ENCODE measurements around the gene RFX3. TPM values are rescaled to one million over a fixed set of nuclear protein-coding genes. Genes with fewer than 3 reads are reported as not detected.
A peak's percentile ranks its signal among the peaks of the same experiment; 100 is the strongest.

The RFX3 gene
- total and polyA plus RNA-seq, 2 of the 13 experiments (the other 11 are each of a cell fraction or from before 2014, with no cell fraction given): 2.7 to 5.3 TPM

GRCh38 chr9:3180696-3181048 is 345.1 kb downstream of the RFX3 start:
- Histone ChIP-seq H3K79me2 (ENCODE audit: insufficient read depth, low read length) (no peaks in the 10 kb centered on the region), H2AFZ (ENCODE audit: low read length) (no peak overlapping the region), H3K36me3 (replicated peaks in 1 of 2; ENCODE audit: control insufficient read depth in 1 of 2, insufficient read depth in 2 of 2, low read length in 2 of 2) (no peaks in the 10 kb centered on the region), H4K20me1 (ENCODE audit: insufficient read depth, low read length) (no peaks in the 10 kb centered on the region), H3K4me2 (ENCODE audit: low read depth, low read length) (peak overlapping the region; percentile 72; the same call in 1 of the 2 replicates), H3K27ac (ENCODE audit: extremely low read length, insufficient read depth, low read length) (no peak overlapping the region), H3K4me3 (replicated peaks in 1 of 3; ENCODE audit: insufficient read depth in 1 of 3, low read depth in 2 of 3, low read length in 3 of 3) (peak overlapping the region in 1 of 3 experiments; percentile 68; a peak in 1 of 6 replicates), H3K9me3 (ENCODE audit: low read length) (no peaks in the 10 kb centered on the region), H3K4me1 (ENCODE audit: insufficient read depth, low read length) (peaks cover 41% of the 10 kb centered on the region), H3K27me3 (ENCODE audit: control insufficient read depth in 1 of 2, insufficient read depth in 2 of 2, low read length in 2 of 2) (peaks cover 4 to 9% of the 10 kb centered on the region in 2 experiments; a peak in 4 of 5 replicates), H3K9ac (ENCODE audit: insufficient read depth, low read depth, low read length) (no peak overlapping the region)
- peak; percentile 37 for TF ChIP-seq ZBTB38 (CRISPR knock-in tag; IDR thresholded peaks at IDR 0.05)
- TF ChIP-seq CHD2 (IDR thresholded peaks at IDR 0.05; ENCODE audit: low read depth, low read length): no peak
- TF ChIP-seq ARNT2 (CRISPR knock-in tag; IDR thresholded peaks at IDR 0.05; ENCODE audit: low read depth): no peak
- no peak; the same call in 2 of the 3 replicates for ATAC-seq
- intact Hi-C loops (cut with micrococcal nuclease; ENCODE audit: unreplicated experiment) (loop anchor here (1.0 kb wide), 3 partner anchors 172 to 323 kb away; no protein-coding TSS in a partner anchor), in situ Hi-C loops (cut with HindIII; ENCODE audit: extremely low pct_ligation_motif_present, low pct_unique_long_range_greater_than_20kb) (loop anchor here (5.0 kb wide), 1 partner anchor 323 kb away; no protein-coding TSS in a partner anchor)
- 60% methylated on average over 18 of the region's 19 CpGs for WGBS (ENCODE audit: low lambda C conversion rate)
- CTCF ChIA-PET (ENCODE audit: low intra/inter-chr PET ratio, low total read pairs): interaction anchor here (1.8 kb wide), 1 partner anchor 323 kb away, joined by 13 read pairs; no protein-coding TSS in a partner anchor
- no peak for FAIRE-seq
- POLR2A ChIA-PET: no interaction called here
- DNase-seq (ENCODE audit: low spot score): no peak
- no TSS peak for BruUV-seq (replicated peaks)

GRCh38 chr9:3179711-3180110 is 346.1 kb downstream of the RFX3 start:
- no peak for DNase-seq (ENCODE audit: low spot score)
- Histone ChIP-seq H2AFZ (ENCODE audit: low read length) (no peak overlapping the region), H3K79me2 (ENCODE audit: insufficient read depth, low read length) (no peaks in the 10 kb centered on the region), H3K9ac (ENCODE audit: insufficient read depth, low read depth, low read length) (no peak overlapping the region), H4K20me1 (ENCODE audit: insufficient read depth, low read length) (no peaks in the 10 kb centered on the region), H3K4me3 (replicated peaks in 1 of 3; ENCODE audit: insufficient read depth in 1 of 3, low read depth in 2 of 3, low read length in 3 of 3) (no peak overlapping the region), H3K27ac (ENCODE audit: extremely low read length, insufficient read depth, low read length) (no peak overlapping the region), H3K36me3 (replicated peaks in 1 of 2; ENCODE audit: control insufficient read depth in 1 of 2, insufficient read depth in 2 of 2, low read length in 2 of 2) (no peaks in the 10 kb centered on the region), H3K4me1 (ENCODE audit: insufficient read depth, low read length) (peaks cover 51% of the 10 kb centered on the region), H3K27me3 (ENCODE audit: control insufficient read depth in 1 of 2, insufficient read depth in 2 of 2, low read length in 2 of 2) (peaks cover 4 to 9% of the 10 kb centered on the region in 2 experiments; a peak in 4 of 5 replicates), H3K9me3 (ENCODE audit: low read length) (no peaks in the 10 kb centered on the region), H3K4me2 (ENCODE audit: low read depth, low read length) (no peak overlapping the region)
- ChIA-PET CTCF (ENCODE audit: low intra/inter-chr PET ratio, low total read pairs) (no interaction called here), POLR2A (interaction anchor here (1.5 kb wide), 1 partner anchor 335 kb away, joined by 4 read pairs; the partner anchor contains the start of gene PUM3)
- WGBS (ENCODE audit: low lambda C conversion rate): 65% methylated on average over 4 of the region's 4 CpGs
- no TSS peak for BruUV-seq (replicated peaks)
- no peak for ATAC-seq
- FAIRE-seq: no peak
- in situ Hi-C loops (cut with HindIII; ENCODE audit: extremely low pct_ligation_motif_present, low pct_unique_long_range_greater_than_20kb) (loop anchor here (5.0 kb wide), 1 partner anchor 322 kb away; no protein-coding TSS in a partner anchor), intact Hi-C loops (cut with micrococcal nuclease; ENCODE audit: unreplicated experiment) (no loop called here)
- no peak for TF ChIP-seq CBX2 (IDR thresholded peaks at IDR 0.05; ENCODE audit: low read depth, low read length)
- TF ChIP-seq CBX2 (CRISPR knock-in tag; IDR thresholded peaks at IDR 0.05; ENCODE audit: low read depth): no peak
- TF ChIP-seq ZNF234 (CRISPR knock-in tag; conservative IDR thresholded peaks at IDR 0.05): no peak
- no peak for TF ChIP-seq HDAC6 (IDR thresholded peaks at IDR 0.05; ENCODE audit: low read depth, low read length)
- no peak for TF ChIP-seq PREB (CRISPR knock-in tag; IDR thresholded peaks at IDR 0.05)
- no peak for TF ChIP-seq SMAD9 (CRISPR knock-in tag; IDR thresholded peaks at IDR 0.05)
- TF ChIP-seq ELF3 (CRISPR knock-in tag; IDR thresholded peaks at IDR 0.05): no peak
- TF ChIP-seq TEAD2 (CRISPR knock-in tag; IDR thresholded peaks at IDR 0.05): no peak
- no peak for TF ChIP-seq SUZ12 (IDR thresholded peaks at IDR 0.05; ENCODE audit: low read depth, low read length)
- no peak for TF ChIP-seq KDM6A (CRISPR knock-in tag; IDR thresholded peaks at IDR 0.05; ENCODE audit: low read depth)
- TF ChIP-seq, protein P1, sequence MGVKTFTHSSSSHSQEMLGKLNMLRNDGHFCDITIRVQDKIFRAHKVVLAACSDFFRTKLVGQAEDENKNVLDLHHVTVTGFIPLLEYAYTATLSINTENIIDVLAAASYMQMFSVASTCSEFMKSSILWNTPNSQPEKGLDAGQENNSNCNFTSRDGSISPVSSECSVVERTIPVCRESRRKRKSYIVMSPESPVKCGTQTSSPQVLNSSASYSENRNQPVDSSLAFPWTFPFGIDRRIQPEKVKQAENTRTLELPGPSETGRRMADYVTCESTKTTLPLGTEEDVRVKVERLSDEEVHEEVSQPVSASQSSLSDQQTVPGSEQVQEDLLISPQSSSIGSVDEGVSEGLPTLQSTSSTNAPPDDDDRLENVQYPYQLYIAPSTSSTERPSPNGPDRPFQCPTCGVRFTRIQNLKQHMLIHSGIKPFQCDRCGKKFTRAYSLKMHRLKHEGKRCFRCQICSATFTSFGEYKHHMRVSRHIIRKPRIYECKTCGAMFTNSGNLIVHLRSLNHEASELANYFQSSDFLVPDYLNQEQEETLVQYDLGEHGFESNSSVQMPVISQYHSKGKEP (CRISPR knock-in tag; IDR thresholded peaks at IDR 0.05): no peak
- TF ChIP-seq E2F5 (CRISPR knock-in tag; conservative IDR thresholded peaks at IDR 0.05): no peak
- TF ChIP-seq PLRG1 (conservative IDR thresholded peaks at IDR 0.05): no peak
- TF ChIP-seq ISX (CRISPR knock-in tag; conservative IDR thresholded peaks at IDR 0.05): no peak
- TF ChIP-seq ATAD3A (CRISPR knock-in tag; IDR thresholded peaks at IDR 0.05): no peak

All from HepG2 (cell line).